Cardiac fibroblast (primary cell): ENCODE data around the gene GRK4.
"Not testable (repeated sequence)": the region's sequence is repeated elsewhere in the genome, so short reads cannot be mapped to it uniquely, and the experiment has no call there.

ENCODE experiments used
- DNase-seq, 2 donors: peaks; one replicate each; pipeline versions ENCODE4 v3.0.0 to v3.0.0-alpha.2; 2010; ENCODE audit warnings: low read depth in 2 of 2
- H3K4me3 ChIP-seq, 2 donors: replicated peaks in 1 of 2; 1 replicate in 1 of 2; 2 replicates in 1 of 2; pipeline ENCODE4 v1.5.1; 2011; ENCODE audit warnings: low read depth in 2 of 2, low read length in 2 of 2, mild to moderate bottlenecking in 2 of 2, moderate library complexity in 1 of 2
- CTCF ChIP-seq: IDR thresholded peaks from one replicate; pipeline ENCODE4 v1.5.1; 2011; ENCODE audit warnings: low read depth, mild to moderate bottlenecking, low read length, inconsistent platforms

GRK4 gene

GRCh38 chr4:2935762-2936743 is 27.3 kb upstream of the GRK4 start:
- peak overlapping the region; percentile 79 to 83 for H3K4me3 ChIP-seq
- TF ChIP-seq CTCF, result no peak
- DNase-seq, result peak in 1 of 2 donors; percentile 63

- no peak for TF ChIP-seq CTCF
- H3K4me3 ChIP-seq, result no peak overlapping the region
- peak; percentile 38 to 84 for DNase-seq
Measured at GRCh38 chr4:2936773-2937145, 26.6 kb upstream of the GRK4 start.

GRCh38 chr4:2937146-2937857 is 26.1 kb upstream of the GRK4 start:
- DNase-seq, result peak; percentile 21 to 65
- no peak overlapping the region for H3K4me3 ChIP-seq
- TF ChIP-seq CTCF, result no peak

GRCh38 chr4:2937986-2938385 is 25.4 kb upstream of the GRK4 start:
- H3K4me3 ChIP-seq, result no peak overlapping the region
- DNase-seq, result no peak
- no peak for TF ChIP-seq CTCF

- not testable (repeated sequence) for H3K4me3 ChIP-seq, DNase-seq
Measured at GRCh38 chr4:2938411-2938810, 25.0 kb upstream of the GRK4 start.

- no peak for DNase-seq
- TF ChIP-seq CTCF, result no peak
- H3K4me3 ChIP-seq, result no peak overlapping the region
Measured at GRCh38 chr4:2938906-2939305, 24.5 kb upstream of the GRK4 start.
